Endothelial cell of umbilical vein (primary cell): ENCODE data around the gene INSRR. TPM values are rescaled to one million over a fixed set of nuclear protein-coding genes. Genes with fewer than 3 reads are reported as not detected.

Source experiments
- BruUV-seq: library from RNA; stranded (reverse); fragments of 400-500 nt; replicated peaks from 2 replicates; lab custom pipeline; 2021; lab: Mats Ljungman, UMichigan
- CTCF ChIA-PET: fragments of 300-600, 350-600 bp; sonication (Branson Sonifier 250); formaldehyde crosslinking; loops from one replicate; lab custom pipeline; 2021; ENCODE audit warnings: antibody characterized with exemption, inconsistent platforms; lab: Charles Lee
- POLR2A ChIA-PET: fragments of 300-600, 350-600 bp; sonication (Branson Sonifier 250); formaldehyde crosslinking; loops from one replicate; lab custom pipeline; 2021; ENCODE audit warnings: antibody characterized with exemption, inconsistent platforms; lab: Charles Lee
- DNase-seq: peaks from one replicate; pipeline ENCODE4 v3.0.0-alpha.2; 2011; ENCODE audit warnings: low read depth, low spot score
- FAIRE-seq: peaks from 2 replicates; lab custom pipeline; 2011; peaks lifted over from hg19 to GRCh38; lab: Jason Lieb, UNC
- H2AFZ ChIP-seq: 2 replicates; pipeline ENCODE4 v1.6.0; 2012; ENCODE audit warnings: low read depth, low read length, control low read depth, inconsistent platforms
- H3K27ac ChIP-seq: 2 replicates; pipeline ENCODE4 v1.5.1; 2011; ENCODE audit warnings: low read depth, mild to moderate bottlenecking, control low read depth, low read length, moderate library complexity; ENCODE audit not compliant: insufficient read depth
- H3K27me3 ChIP-seq, 2 experiments: 2 replicates each; pipeline versions ENCODE4 v1.6.0 to v1.6.1; 2011; ENCODE audit warnings: low read length in 2 of 2, mixed read lengths in 1 of 2; ENCODE audit not compliant: control insufficient read depth in 2 of 2, insufficient read depth in 2 of 2
- H3K36me3 ChIP-seq, 2 experiments: 2 replicates in 1 of 2; 3 replicates in 1 of 2; pipeline ENCODE4 v1.5.1; 2011; ENCODE audit warnings: low read length in 2 of 2, mild to moderate bottlenecking in 1 of 2, moderate library complexity in 1 of 2; ENCODE audit not compliant: control insufficient read depth in 2 of 2, insufficient read depth in 2 of 2; ENCODE audit errors: extremely low read depth in 1 of 2
- H3K4me1 ChIP-seq: 3 replicates; pipeline ENCODE4 v1.5.1; 2011; ENCODE audit warnings: mild to moderate bottlenecking, low read length; ENCODE audit not compliant: control insufficient read depth, insufficient read depth; ENCODE audit errors: extremely low read depth
- H3K4me2 ChIP-seq: 2 replicates; pipeline ENCODE4 v1.6.1; 2011; ENCODE audit warnings: low read length, control low read depth, mixed read lengths; ENCODE audit not compliant: insufficient read depth
- H3K4me3 ChIP-seq, 3 experiments: fragments of 200-600 bp in 1 of 3; sonication (generic), shearing (Covaris generic) in 1 of 3; replicated peaks in 1 of 3; 2 replicates each; pipeline ENCODE4 v1.5.1; 2011 to 2016; ENCODE audit warnings: control low read depth in 3 of 3, low read length in 3 of 3, mild to moderate bottlenecking in 2 of 3, inconsistent platforms in 1 of 3, low read depth in 1 of 3, moderate library complexity in 1 of 3; ENCODE audit not compliant: insufficient read depth in 1 of 3
- H3K79me2 ChIP-seq: 2 replicates; pipeline ENCODE4 v1.6.0; 2012; ENCODE audit warnings: low read length, inconsistent platforms; ENCODE audit not compliant: control insufficient read depth, insufficient read depth
- H3K9ac ChIP-seq: replicated peaks from 2 replicates; pipeline ENCODE3; 2011; ENCODE audit warnings: low read length, control low read depth; ENCODE audit not compliant: insufficient read depth; ENCODE audit errors: extremely low read depth
- H3K9me1 ChIP-seq: replicated peaks from 3 replicates; pipeline ENCODE4 v1.6.0; 2011; ENCODE audit warnings: mild to moderate bottlenecking, low read length; ENCODE audit not compliant: control insufficient read depth, insufficient read depth; ENCODE audit errors: extremely low read depth
- H3K9me3 ChIP-seq: replicated peaks from 2 replicates; pipeline ENCODE4 v1.5.1; 2012; ENCODE audit warnings: low read length, inconsistent platforms; ENCODE audit not compliant: control insufficient read depth, insufficient read depth
- H4K20me1 ChIP-seq: replicated peaks from 2 replicates; pipeline ENCODE3; 2011; ENCODE audit warnings: mild to moderate bottlenecking, low read length; ENCODE audit not compliant: control insufficient read depth, insufficient read depth; ENCODE audit errors: extremely low read depth
- JUN ChIP-seq: IDR thresholded peaks from 2 replicates; pipeline ENCODE4 v1.6.1; 2011; ENCODE audit warnings: borderline replicate concordance, low read depth; ENCODE audit not compliant: insufficient read length, insufficient read depth
- POLR2A ChIP-seq: IDR thresholded peaks from 2 replicates; pipeline ENCODE4 v1.6.1; 2012; ENCODE audit warnings: low read depth, mild to moderate bottlenecking, control low read depth, low read length
- POLR2AphosphoS5 ChIP-seq: IDR thresholded peaks from 2 replicates; pipeline ENCODE4 v1.6.1; 2012; ENCODE audit warnings: low read depth, mild to moderate bottlenecking, control low read depth, low read length, moderate library complexity; ENCODE audit not compliant: insufficient read depth
- dilution Hi-C: fragments of 300-500 bp; cut with MboI; formaldehyde crosslinking; loops from one replicate; pipeline ENCODE4 v1.15.0; 2019; ENCODE audit warnings: low sequenced_read_pairs; ENCODE audit not compliant: extremely low pct_ligation_motif_present
- intact Hi-C: fragments of 100-400 bp; cut with micrococcal nuclease; formaldehyde crosslinking; loops from one replicate; pipeline ENCODE4 v1.10.0; 2022
- polyA plus RNA-seq, 4 experiments: library from polyadenylated mRNA; depleted of rRNA in 3 of 4; stranded (reverse) in 3 of 4; unstranded in 1 of 4; fragments of >200 nt; gene quantifications; 2 replicates each; pipeline versions ENCODE4 v1.2.1 to v1.2.3, GENCODE V29; 2011 to 2012; ENCODE audit warnings: missing spikeins in 1 of 4
- total RNA-seq: library from RNA; stranded (reverse); gene quantifications from 2 replicates; pipeline ENCODE4 v1.2.3, GENCODE V29; 2021
- TF ChIP-seq, protein P1 (sequence below), 2 donors: IDR thresholded peaks; 1 replicate in 1 of 2; 2 replicates in 1 of 2; pipeline ENCODE4 v1.5.1; 2011; ENCODE audit warnings: low read length in 2 of 2, mild to moderate bottlenecking in 2 of 2, moderate library complexity in 2 of 2, control low read depth in 1 of 2, inconsistent platforms in 1 of 2, low read depth in 1 of 2; ENCODE audit not compliant: insufficient read depth in 1 of 2; ENCODE audit errors: extremely low read depth in 1 of 2

INSRR gene
- total and polyA plus RNA-seq, 2 donors (not counting 3 experiments of a cell fraction or from before 2014, with no cell fraction given) = not detected

DNA sequence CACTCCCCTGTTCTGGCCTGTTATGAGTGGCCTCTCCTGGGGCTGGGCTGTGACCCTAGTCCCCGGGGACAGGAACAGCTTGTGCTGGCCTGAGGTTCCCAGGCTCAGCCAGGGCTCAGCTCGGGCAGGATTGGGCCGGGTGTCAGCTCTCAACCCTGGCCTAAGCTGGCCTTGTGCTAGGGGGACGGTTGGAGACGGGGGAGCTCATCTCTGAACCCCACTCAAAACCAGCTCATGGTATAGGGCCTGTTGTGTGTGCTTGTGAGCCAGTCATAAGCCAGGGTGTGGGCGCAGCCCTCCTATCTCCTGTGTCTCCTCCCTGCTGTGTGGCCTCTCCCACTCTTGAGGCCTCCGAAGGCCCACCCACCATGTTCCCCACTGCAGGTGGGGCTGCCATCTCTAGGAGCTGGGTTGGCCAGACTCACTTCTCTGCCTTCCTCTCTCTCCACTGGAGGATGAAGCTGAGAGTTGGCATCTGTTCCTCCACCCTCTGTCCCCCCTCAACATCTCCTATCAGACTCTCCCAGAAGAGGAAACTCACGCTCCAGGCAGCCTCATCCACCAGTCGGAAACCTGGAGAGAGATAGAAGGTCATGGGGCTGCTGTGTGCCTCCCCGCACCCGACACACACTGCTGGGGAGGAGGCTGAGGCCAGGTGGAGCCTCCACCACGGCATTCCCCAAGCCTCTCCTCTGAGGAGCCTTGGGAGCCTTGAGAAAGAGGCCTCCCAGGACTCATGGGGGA, 36.0 kb upstream of the INSRR start:
- peak; percentile 78 for DNase-seq
- dilution Hi-C loops (no loop called here), intact Hi-C loops (loop anchor here (5.0 to 10.0 kb wide), 3 partner anchors 153 to 390 kb away; partner anchors contain the start of genes MEF2D and MRPL24)
- Histone ChIP-seq H3K27ac (peak overlapping the region; percentile 95), H3K9me3 (no peaks in the 10 kb centered on the region), H3K4me1 (peaks cover 53% of the 10 kb centered on the region), H3K9me1 (no peaks in the 10 kb centered on the region), H3K4me3 (peak overlapping the region; percentile 85 to 92 (median 90)), H3K4me2 (peak overlapping the region; percentile 96), H3K27me3 (no peaks in the 10 kb centered on the region), H2AFZ (no peak overlapping the region), H3K79me2 (peaks cover 60% of the 10 kb centered on the region), H4K20me1 (no peaks in the 10 kb centered on the region), H3K36me3 (no peaks in the 10 kb centered on the region), H3K9ac (peak overlapping the region; percentile 84)
- ChIA-PET POLR2A (no interaction called here), CTCF (interaction anchor here (1.2 to 8.0 kb wide), 5 partner anchors 15 to 169 kb away, joined by 3 to 312 read pairs (median 3); partner anchors contain the start of gene LRRC71)
- TF ChIP-seq, protein P1, sequence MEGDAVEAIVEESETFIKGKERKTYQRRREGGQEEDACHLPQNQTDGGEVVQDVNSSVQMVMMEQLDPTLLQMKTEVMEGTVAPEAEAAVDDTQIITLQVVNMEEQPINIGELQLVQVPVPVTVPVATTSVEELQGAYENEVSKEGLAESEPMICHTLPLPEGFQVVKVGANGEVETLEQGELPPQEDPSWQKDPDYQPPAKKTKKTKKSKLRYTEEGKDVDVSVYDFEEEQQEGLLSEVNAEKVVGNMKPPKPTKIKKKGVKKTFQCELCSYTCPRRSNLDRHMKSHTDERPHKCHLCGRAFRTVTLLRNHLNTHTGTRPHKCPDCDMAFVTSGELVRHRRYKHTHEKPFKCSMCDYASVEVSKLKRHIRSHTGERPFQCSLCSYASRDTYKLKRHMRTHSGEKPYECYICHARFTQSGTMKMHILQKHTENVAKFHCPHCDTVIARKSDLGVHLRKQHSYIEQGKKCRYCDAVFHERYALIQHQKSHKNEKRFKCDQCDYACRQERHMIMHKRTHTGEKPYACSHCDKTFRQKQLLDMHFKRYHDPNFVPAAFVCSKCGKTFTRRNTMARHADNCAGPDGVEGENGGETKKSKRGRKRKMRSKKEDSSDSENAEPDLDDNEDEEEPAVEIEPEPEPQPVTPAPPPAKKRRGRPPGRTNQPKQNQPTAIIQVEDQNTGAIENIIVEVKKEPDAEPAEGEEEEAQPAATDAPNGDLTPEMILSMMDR (IDR thresholded peaks at IDR 0.05; ENCODE audit: extremely low read depth in 1 of 2, insufficient read depth in 1 of 2, low read depth in 1 of 2, low read length in 2 of 2) = no peak
- TF ChIP-seq POLR2A (peak; percentile 3), JUN (no peak), POLR2AphosphoS5 (peak; percentile 4)
- no TSS peak for BruUV-seq
- peak; percentile 85 for FAIRE-seq
